Urothelium cell line (cell line): Measurements from ENCODE around the gene COL23A1.

Source experiments
- DNase-seq: peaks from one replicate; pipeline ENCODE4 v3.0.0; 2011; ENCODE audit warnings: low spot score, mixed read lengths
- FAIRE-seq: peaks from 2 replicates; lab custom pipeline; 2011; peaks lifted over from hg19 to GRCh38; lab: Jason Lieb, UNC

The COL23A1 gene

DNA sequence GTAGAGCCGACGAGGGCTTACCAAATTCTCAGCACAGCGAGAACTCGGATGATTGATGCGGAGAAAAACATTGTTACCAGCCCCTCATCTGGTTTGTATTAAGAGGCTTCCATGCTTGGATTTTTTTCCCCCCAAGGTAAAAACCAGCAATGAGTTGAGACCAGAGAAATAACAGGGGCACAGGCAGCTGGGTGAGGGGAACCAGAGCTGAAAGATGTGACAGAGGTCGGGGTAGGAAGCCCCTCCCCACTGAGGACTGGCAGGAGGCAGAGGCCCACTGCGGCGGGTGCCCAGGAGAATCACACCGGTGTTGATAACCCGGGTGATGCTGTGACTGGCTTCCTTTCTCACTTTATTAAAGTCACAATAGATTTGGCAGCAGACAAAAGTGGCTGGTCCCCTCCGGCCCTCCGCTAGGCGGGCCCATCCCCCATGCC lies 241.1 kb downstream of the COL23A1 start:
- DNase-seq: no peak
- FAIRE-seq: no peak

- DNase-seq (no peak), FAIRE-seq (no peak)
Measured at GRCh38 chr5:178348356-178349074, 241.7 kb downstream of the COL23A1 start.

DNA sequence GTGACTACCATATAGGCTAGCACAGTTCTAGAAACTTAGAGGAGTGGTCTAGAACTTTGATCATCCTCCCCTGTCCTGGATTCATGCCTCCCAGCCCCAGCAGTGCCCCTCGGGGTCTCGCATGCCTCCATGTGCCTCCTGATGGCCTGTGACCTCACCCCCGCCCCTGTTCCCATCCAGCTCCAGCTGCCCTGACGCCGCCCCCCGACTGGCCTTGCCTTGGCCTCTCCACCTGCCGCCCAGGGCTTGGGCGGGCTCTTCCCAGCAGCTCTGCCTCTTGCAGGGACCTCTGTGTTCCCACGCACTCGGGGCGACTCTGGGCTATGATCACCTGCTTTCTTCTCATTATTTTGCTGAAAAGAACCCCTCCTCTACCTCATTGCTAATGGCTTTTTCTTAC lies 242.2 kb downstream of the COL23A1 start:
- FAIRE-seq (no peak), DNase-seq (no peak)

DNA sequence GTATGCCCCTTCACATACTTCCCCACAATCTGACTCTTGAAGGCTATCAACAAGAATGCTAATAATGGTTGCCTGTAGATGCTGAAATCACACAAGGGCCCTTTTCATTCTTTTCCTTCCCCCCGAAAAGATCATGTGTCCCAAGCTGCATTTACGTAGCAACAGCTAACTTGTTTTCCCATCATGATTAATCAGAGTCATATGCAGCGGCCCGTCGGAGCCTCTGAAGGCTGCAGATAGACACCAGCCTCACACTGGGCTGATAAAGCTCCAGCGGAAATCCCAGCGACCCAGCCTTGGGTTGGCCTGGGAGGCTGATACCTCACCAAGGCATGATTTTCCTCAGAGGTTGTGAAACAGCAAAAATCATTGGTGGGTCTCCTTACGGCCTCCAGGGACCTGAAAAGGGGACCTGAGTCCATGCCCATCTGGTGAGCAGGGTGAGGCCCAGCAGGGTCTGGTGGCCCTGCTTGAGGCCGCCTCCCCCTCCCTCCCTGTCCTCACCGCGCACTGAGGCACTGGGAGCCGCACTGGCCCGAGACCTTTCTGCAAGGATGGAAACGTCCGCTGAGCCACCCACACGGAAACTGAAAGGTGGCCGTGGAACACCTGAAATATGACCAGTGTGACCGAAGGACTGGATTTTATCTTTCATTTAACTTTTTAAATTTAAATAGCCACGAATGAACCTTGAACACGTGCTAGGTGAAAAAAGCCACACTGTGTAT lies 243.4 kb downstream of the COL23A1 start:
- DNase-seq (no peak), FAIRE-seq (no peak)

- FAIRE-seq (no peak), DNase-seq (no peak)
Measured at GRCh38 chr5:178343306-178343705, 246.9 kb downstream of the COL23A1 start.

GRCh38 chr5:178341851-178342140 lies 248.4 kb downstream of the COL23A1 start:
- no peak for FAIRE-seq

GRCh38 chr5:178341091-178341850 lies 248.9 kb downstream of the COL23A1 start:
- DNase-seq (no peak), FAIRE-seq (no peak)

More at GRCh38 chr5:178341851-178342140, 248.4 kb downstream of the COL23A1 start:
- no peak for DNase-seq

DNA sequence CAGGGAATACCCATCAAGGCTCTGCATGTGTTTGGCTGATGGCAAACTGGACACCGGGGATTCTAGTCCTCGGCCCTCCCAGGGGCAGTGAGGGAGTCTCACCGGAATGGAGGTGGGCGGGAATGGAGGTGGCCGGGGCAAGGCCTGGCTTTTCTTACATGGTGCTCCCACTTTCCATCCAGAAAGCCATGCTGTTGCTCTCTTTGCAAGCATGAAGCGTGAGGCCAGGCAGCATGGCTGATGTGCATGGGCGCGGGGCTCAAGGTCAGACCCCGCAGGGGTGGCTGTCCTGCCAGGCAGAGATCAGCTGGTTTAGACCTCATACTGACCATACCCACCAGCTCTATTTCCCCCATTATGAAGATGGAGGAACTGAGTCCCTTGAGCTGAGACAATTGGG lies 249.6 kb downstream of the COL23A1 start:
- no peak for FAIRE-seq
- DNase-seq: no peak

GRCh38 chr5:178340187-178340586 lies 250.0 kb downstream of the COL23A1 start:
- DNase-seq: no peak

DNA sequence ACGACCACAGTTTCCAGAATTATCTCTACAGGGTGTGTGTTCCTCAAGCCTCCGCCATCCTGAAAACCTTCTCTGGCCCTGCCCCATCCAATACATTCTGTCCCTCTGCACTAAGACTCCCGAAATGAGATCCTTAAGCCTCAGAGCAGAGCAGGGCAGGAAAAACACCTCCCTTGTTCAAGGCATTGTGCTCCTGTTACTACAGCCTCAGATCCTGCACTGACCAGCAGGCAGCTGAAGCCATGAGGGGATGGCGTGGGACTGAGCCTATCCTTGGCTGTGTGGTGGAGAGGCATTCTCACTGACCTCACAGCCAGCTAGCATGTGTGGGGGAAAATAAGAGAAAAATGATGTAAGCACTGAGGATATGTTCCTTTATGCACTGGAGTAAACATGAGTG lies 250.9 kb downstream of the COL23A1 start:
- FAIRE-seq: no peak
- no peak for DNase-seq

More at GRCh38 chr5:178340187-178340586, 250.0 kb downstream of the COL23A1 start:
- no peak for FAIRE-seq

DNA sequence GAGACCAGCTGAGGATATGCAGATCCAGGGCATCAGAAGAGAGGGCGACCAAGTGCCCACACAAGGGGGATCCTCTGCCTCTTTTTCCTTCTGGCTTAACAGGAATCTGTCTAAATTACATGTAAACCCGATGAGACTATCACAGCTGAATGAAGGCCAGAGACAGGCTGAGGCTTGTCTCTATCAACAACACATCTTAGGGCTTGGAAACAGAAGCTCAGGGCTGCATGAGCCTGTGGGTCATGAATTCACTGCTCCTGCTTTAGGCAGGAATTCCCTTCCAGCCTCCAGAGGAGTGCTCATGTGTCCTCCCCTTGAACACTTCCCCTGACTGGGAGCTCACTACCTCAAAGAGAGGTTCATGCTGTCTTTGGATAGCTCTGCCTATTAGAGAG lies 251.4 kb downstream of the COL23A1 start:
- DNase-seq: no peak
- no peak for FAIRE-seq

GRCh38 chr5:178338126-178338749 lies 252.0 kb downstream of the COL23A1 start:
- FAIRE-seq: no peak
- no peak for DNase-seq

- FAIRE-seq (no peak), DNase-seq (no peak)
Measured at GRCh38 chr5:178337334-178337741, 252.9 kb downstream of the COL23A1 start.

DNA sequence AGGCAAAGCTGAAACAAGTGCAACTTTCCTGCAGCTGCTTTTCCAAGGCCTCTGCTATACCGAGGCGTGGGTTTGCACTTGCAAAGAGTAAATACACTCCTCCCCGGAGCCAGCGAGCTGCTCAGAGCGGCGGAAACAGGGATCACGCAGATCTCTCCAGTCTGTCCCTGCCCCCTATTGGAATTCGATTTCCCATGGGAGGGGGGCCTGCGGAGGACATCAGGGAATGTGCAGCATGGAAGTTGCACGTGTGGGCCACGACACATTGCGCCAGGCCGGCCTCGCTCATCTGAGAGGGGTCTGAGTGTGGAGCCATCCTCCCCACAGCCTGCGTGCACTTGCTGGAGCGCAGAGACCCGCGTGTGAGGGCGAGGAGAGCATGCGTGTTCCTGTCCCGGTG lies 253.3 kb downstream of the COL23A1 start:
- FAIRE-seq (no peak), DNase-seq (no peak)

DNA sequence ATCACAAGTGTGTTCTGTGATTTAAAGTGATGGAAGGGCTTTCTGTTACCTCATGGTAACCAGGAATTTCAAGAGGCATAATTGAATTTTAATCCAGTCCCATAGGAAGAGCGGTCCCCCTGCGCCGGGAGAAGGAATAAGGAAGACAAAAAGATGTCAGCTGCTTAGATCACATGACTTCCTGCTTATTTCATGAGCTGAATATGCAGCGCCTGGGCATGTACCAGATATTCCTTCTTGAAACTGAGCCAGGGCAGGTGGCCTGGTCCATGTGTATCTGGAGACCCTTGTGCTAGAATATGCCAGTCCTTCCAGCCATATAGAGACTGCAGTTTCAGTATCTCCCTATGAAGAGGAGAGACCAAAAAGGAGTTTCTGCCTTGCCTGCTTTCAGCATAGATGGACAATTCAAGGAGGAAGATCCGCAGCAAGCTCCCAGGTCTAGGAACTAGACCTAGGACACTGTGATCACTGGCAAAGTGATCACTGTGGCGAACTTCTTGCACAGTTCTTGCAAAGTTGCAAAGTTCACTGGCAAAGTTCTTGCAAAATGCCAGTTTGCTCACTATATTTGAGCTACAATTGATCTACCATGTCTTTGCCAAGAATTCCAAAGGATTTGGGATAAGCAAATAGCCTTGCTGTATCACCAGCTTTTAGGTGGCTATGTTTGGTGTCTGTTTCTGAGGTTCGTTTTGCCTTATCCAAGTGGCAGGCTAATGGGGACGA lies 254.7 kb downstream of the COL23A1 start:
- DNase-seq: no peak

DNA sequence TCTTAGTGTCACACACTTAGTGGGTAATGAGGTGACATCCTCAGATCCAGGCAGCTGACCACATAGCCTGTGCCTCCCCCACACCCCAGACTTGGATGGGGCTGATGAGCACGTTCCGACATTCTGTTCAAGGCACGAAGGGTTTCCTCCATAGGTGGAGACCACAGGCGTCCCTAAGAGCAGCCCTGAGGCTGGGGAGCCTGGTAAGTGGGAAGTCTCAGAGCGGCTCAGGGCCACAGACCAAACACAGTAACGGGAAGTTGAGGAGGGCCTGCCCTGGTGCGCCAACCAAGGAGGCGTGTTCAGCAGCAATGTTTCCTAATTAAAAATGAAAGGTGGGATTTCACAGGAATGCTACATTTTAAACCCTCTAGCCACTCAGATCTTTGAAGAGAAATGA lies 255.3 kb downstream of the COL23A1 start:
- FAIRE-seq: no peak
- no peak for DNase-seq

More for the DNA sequence above, 254.7 kb downstream of the COL23A1 start:
- no peak for FAIRE-seq

GRCh38 chr5:178333821-178334481 lies 256.2 kb downstream of the COL23A1 start:
- FAIRE-seq (no peak), DNase-seq (no peak)

DNA sequence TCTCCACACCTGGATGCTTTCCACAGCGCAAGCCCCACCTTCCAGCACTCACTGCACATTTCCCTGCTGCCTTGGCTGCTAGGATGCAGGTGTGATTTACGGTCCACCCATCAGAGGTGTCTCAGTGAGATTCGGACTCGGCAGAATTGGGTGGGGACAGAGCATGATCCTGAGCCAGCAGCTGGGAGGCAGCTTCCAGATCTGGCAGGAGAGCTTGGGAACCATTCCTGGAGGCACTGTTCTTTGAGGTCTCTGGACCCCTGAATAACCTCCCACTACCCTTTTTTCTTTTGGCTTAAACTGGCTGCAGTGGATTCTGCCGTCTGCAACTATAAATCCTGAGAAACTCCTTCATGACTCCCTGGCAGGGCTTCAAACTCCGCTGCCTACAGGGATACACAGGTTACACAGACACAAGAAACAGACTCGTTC lies 258.0 kb downstream of the COL23A1 start:
- DNase-seq: no peak
- FAIRE-seq: no peak

- FAIRE-seq: no peak
- no peak for DNase-seq
Measured at GRCh38 chr5:178331491-178331996, 258.6 kb downstream of the COL23A1 start.
